IPS-18a (cell line): ENCODE measurements around the gene TMEM108.

ENCODE experiments used
- H3K27ac ChIP-seq: one replicate; pipeline ENCODE4 v1.5.1; 2013; ENCODE audit warnings: low read length
- H3K27me3 ChIP-seq: one replicate; pipeline ENCODE4 v1.6.1; 2013; ENCODE audit warnings: mild to moderate bottlenecking, low read length; ENCODE audit not compliant: control insufficient read depth, insufficient read depth
- H3K36me3 ChIP-seq: one replicate; pipeline ENCODE4 v1.6.1; 2013; ENCODE audit warnings: low read depth, low read length; ENCODE audit not compliant: control insufficient read depth
- H3K4me1 ChIP-seq: one replicate; pipeline ENCODE4 v1.6.1; 2013; ENCODE audit warnings: low read depth, low read length; ENCODE audit not compliant: control insufficient read depth
- H3K4me3 ChIP-seq: one replicate; pipeline ENCODE4 v1.5.1; 2013; ENCODE audit warnings: low read length
- H3K9ac ChIP-seq: one replicate; pipeline ENCODE4 v1.6.1; 2013; ENCODE audit warnings: mild to moderate bottlenecking, low read length, moderate library complexity
- H3K9me3 ChIP-seq: one replicate; pipeline ENCODE4 v1.6.1; 2013; ENCODE audit warnings: low read depth, low read length; ENCODE audit not compliant: control insufficient read depth

TMEM108 gene

DNA sequence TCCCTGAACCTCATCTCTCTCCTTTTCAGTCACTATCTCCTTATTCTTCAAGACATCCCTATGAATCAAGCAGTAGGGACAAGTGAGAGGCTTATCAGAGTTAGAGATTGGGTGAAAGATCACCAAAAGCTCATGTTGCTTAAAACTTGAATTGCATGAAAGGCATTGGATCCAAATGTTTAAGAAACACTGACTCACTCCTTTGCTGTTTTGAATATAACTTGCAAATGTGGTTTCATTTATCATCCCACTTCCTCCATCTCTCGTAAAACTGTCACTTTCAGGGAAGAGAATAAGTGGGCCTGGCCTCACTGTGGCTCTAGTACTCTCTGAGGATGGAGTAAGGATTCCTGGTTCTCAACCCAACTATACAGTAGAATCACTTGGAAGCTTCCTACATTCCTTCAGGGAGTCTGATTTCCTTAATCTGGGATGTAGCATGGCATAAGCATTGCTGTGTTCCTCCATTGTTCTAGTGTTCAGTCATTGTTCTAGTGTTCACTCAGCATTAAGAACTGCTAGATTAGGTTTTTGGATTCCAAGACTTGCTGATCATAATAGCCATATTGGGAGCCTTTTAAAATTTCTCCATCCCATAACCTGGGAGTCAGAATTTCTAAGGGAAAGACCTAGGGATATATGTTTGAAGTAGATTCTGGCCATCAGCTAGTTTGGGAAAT lies 171.8 kb downstream of the TMEM108 start:
- Histone ChIP-seq H3K36me3 (no peaks in the 10 kb centered on the region), H3K4me3 (no peak overlapping the region), H3K9me3 (no peaks in the 10 kb centered on the region), H3K27me3 (no peaks in the 10 kb centered on the region), H3K4me1 (peaks cover 39% of the 10 kb centered on the region), H3K9ac (no peak overlapping the region), H3K27ac (no peak overlapping the region)

DNA sequence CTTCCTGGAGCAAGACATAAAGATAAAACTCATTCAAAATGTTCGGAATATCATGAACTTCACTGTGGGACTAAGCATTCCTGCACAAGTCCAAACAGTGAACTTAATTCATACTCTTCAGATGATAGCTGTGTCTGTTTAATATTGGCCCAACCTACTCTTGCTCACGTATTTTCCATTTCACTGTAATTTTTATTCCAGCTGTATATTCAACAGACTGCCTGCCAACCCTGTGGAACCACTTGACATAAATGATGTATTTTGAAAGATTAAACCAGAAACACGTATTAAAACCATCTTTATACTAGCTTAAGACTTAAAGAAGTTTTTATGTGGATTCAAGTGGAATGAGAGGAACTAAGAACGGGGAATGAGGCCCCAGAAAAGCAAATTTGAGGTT lies 172.5 kb downstream of the TMEM108 start:
- Histone ChIP-seq H3K9me3 (no peaks in the 10 kb centered on the region), H3K9ac (no peak overlapping the region), H3K27me3 (no peaks in the 10 kb centered on the region), H3K27ac (no peak overlapping the region), H3K4me3 (no peak overlapping the region), H3K4me1 (peaks cover 39% of the 10 kb centered on the region), H3K36me3 (no peaks in the 10 kb centered on the region)

DNA sequence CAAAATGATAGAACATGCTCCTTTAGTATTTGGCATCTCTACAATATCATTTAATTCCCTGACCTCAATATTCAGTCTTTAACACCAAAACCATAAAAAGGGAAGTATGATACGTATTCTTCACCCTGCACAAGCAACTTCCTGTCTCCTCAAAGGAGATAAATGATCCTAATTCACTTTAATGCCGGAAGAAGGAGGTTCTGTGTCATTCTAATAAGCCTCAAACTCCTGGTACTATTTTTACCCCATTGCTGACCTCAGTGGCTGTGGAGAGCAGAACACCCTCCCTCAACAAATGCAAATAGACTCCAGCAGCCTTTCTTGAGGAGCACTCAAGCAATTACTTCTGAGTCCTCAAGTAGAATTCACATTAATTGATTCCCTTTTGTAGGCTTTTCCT lies 173.3 kb downstream of the TMEM108 start:
- Histone ChIP-seq H3K36me3 (no peaks in the 10 kb centered on the region), H3K4me1 (peaks cover 39% of the 10 kb centered on the region), H3K9me3 (no peaks in the 10 kb centered on the region), H3K27ac (no peak overlapping the region), H3K9ac (peak overlapping the region; percentile 21), H3K27me3 (no peaks in the 10 kb centered on the region), H3K4me3 (no peak overlapping the region)

DNA sequence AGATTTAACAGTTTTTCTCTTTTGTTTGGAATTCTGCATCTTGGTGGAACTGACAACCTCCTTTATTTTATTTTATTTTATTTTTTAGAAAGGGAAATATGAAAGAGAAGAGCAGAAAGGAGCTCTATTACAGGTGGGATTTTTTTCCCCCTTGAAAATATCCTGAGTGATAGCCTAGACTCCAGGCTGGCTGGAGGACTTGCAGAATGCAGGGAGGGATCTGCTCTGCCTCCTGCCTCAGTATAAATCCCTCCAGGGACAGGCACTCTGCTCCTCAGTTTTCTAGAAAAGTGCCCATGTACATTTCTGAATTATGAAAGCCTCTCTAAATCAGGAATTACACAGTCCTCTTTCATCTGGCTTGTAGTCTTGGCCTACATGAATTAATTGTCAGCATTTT lies 173.7 kb downstream of the TMEM108 start:
- Histone ChIP-seq H3K9me3 (no peaks in the 10 kb centered on the region), H3K4me3 (no peak overlapping the region), H3K4me1 (peaks cover 39% of the 10 kb centered on the region), H3K27me3 (no peaks in the 10 kb centered on the region), H3K27ac (no peak overlapping the region), H3K9ac (peak overlapping the region; percentile 21), H3K36me3 (no peaks in the 10 kb centered on the region)

DNA sequence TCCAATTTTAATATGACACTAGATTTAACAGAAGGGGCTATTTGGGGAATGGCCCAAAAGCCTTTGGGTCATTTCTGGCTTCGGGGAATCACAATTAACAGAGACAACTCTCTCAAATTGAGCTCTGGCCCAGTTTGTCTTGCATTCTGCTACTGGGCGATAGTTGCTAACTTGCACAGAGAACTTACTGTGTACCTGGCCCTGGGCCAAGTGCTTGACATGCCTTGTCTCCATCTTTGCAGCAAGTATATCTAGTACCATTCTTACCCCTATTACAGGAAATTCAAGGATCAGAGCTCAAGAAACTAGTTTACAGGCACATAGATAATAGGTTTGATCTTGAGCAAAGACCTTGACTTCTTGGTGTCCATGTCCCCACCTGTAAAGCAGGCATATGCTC lies 175.7 kb downstream of the TMEM108 start:
- Histone ChIP-seq H3K27me3 (no peaks in the 10 kb centered on the region), H3K4me1 (peaks cover 31% of the 10 kb centered on the region)

DNA sequence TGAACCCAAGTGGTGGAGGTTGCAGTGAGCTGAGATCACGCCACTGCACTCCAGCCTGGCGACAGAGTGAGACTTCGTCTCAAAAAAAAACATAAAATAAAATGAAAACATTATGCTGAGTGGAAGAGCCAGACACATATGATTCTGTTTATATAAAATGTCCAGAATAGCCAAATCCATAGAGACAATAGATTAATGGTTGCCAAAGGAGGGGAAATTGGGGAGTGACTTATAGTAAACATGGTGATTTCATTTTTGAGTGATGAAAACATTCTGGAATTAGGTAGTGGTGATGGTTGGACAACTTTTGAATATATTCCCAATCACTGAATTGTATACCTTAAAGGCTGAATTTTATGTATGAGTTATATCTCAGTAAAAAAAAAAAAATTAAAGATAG lies 189.6 kb downstream of the TMEM108 start:
- no peak overlapping the region for H3K4me3 ChIP-seq
- no peaks in the 10 kb centered on the region for H3K36me3 ChIP-seq
- no peak overlapping the region for H3K9ac ChIP-seq
- H3K27ac ChIP-seq: no peak overlapping the region
- no peaks in the 10 kb centered on the region for H3K27me3 ChIP-seq
- H3K9me3 ChIP-seq: no peaks in the 10 kb centered on the region
- H3K4me1 ChIP-seq: no peaks in the 10 kb centered on the region

More for the DNA sequence above, 175.7 kb downstream of the TMEM108 start:
- no peak overlapping the region for H3K9ac ChIP-seq
- no peak overlapping the region for H3K27ac ChIP-seq
- no peaks in the 10 kb centered on the region for H3K9me3 ChIP-seq
- no peak overlapping the region for H3K4me3 ChIP-seq
- no peaks in the 10 kb centered on the region for H3K36me3 ChIP-seq

DNA sequence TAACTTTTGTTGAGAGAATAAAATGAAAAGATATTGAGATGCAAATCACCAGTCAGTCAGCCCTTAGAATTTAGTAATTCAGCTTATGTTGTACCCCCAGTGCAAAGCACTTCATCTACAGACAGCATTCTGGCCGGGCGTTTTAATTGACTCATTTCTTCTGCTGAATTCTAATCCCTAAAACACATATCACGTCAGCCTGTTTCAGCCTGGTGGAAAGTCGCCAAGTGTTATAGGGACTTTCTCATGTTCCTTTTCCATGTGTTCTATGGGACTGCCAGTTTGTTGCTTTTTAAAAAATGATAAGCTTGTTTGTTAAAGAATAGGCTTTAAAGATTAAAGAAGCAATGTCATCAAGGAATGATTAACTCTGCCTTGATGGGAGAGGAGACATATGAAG lies 192.0 kb downstream of the TMEM108 start:
- H3K4me1 ChIP-seq: no peaks in the 10 kb centered on the region
- no peaks in the 10 kb centered on the region for H3K36me3 ChIP-seq
- H3K4me3 ChIP-seq: no peak overlapping the region
- no peaks in the 10 kb centered on the region for H3K27me3 ChIP-seq
- no peaks in the 10 kb centered on the region for H3K9me3 ChIP-seq
- H3K9ac ChIP-seq: no peak overlapping the region
- H3K27ac ChIP-seq: no peak overlapping the region

DNA sequence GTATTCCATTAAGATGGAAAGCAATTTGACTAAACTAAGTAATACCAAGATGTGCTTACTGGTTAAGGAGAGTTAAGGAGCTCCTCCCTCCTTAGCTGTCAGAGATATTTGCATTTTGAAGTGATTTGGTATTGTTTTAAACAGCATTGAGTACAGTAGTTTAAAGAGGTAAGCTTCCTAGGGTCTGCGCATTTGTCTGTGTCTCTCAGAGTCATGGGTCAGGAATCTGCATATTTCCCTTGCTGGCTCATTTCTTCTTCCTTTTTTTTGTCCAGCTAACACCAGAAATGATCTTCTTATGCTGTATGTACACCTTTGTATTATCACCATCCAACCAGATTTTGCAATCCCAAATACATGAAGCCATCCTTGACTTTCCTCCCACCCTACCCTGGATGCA lies 198.7 kb downstream of the TMEM108 start:
- H3K27me3 ChIP-seq: no peaks in the 10 kb centered on the region
- H3K36me3 ChIP-seq: no peaks in the 10 kb centered on the region
- no peaks in the 10 kb centered on the region for H3K4me1 ChIP-seq
- no peaks in the 10 kb centered on the region for H3K9me3 ChIP-seq
- no peak overlapping the region for H3K4me3 ChIP-seq
- H3K9ac ChIP-seq: no peak overlapping the region
- H3K27ac ChIP-seq: no peak overlapping the region

DNA sequence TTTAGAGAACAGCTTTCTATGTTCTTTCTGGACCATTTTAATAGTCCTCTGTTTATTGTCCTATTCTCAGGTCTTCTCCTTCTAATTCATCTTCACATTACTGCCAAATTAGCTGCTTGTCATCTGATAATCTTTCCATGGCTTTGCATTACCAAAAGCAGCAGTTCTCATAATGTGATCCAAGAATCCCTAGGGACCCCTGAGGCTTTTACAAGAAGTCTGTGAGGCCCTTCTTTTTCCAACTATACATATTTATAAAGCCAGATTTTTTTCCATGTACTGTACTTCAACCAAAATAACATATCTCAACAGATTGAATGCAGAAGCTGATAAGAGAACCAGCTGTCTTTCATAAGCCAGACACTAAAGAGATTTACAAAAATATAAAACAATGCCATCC lies 199.2 kb downstream of the TMEM108 start:
- Histone ChIP-seq H3K9me3 (no peaks in the 10 kb centered on the region), H3K4me1 (no peaks in the 10 kb centered on the region), H3K27me3 (no peaks in the 10 kb centered on the region), H3K9ac (no peak overlapping the region), H3K27ac (no peak overlapping the region), H3K36me3 (no peaks in the 10 kb centered on the region), H3K4me3 (no peak overlapping the region)

DNA sequence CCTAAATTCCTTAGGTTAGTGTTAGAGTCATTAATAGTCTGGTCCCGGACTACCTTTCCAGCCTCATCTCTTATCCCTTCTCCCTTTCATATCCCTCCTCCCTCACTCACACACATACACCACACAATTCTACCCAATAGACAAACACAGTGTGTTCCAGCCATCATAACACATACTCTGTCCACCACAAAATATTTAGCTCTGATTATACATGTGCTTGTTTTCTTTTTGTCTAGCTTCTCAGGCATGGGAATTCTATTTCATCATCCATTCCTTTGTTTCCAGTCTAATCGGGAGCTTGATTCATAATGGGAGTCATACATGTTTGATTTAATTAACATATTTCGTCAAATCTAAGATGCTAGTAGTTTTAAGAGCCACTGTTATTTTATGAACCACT lies 199.8 kb downstream of the TMEM108 start:
- Histone ChIP-seq H3K4me1 (no peaks in the 10 kb centered on the region), H3K4me3 (no peak overlapping the region)

DNA sequence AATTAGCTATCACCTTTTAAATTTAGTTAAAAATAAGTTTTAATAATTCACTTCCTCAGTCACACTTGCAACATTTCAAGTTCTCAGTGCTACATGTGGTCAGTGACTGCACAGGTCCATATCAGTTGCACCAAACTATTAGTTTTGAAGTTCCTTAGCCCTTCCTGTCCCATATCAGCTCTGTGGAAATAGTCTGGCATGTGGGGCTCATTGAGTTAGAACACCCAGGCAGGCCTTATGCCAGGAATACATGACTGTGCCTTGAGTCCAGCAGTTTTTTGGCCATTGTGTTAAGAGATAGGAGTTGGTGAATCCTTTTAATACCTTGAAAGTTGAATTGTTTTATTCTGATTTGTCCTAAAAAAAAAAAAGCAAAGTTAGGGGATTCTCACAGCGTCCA lies 207.9 kb downstream of the TMEM108 start:
- no peaks in the 10 kb centered on the region for H3K36me3 ChIP-seq
- no peaks in the 10 kb centered on the region for H3K27me3 ChIP-seq
- no peaks in the 10 kb centered on the region for H3K4me1 ChIP-seq
- H3K9me3 ChIP-seq: no peaks in the 10 kb centered on the region
- no peak overlapping the region for H3K9ac ChIP-seq
- no peak overlapping the region for H3K4me3 ChIP-seq
- no peak overlapping the region for H3K27ac ChIP-seq

More for the DNA sequence above, 199.8 kb downstream of the TMEM108 start:
- Histone ChIP-seq H3K27ac (no peak overlapping the region), H3K36me3 (no peaks in the 10 kb centered on the region), H3K9me3 (no peaks in the 10 kb centered on the region), H3K9ac (no peak overlapping the region), H3K27me3 (no peaks in the 10 kb centered on the region)

DNA sequence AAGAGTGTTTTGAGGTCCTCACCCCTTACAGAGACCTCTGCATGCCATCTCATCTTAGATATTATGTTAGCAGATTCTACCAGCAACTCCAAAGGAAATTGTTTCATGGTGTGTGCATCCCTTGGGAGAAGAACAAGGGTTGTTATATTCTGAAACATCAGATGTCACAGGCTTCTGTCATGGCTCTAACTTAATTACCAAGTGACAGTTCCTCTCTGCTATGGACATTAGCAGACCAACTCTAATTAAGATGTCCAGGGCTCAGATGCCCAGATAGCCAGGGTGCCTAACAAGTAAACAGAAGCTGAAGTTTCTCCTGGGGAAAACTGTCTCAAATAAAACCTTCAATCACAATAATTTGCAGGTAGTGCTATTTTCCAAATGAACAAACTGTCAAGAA lies 208.6 kb downstream of the TMEM108 start:
- no peaks in the 10 kb centered on the region for H3K27me3 ChIP-seq
- no peak overlapping the region for H3K9ac ChIP-seq
- H3K4me1 ChIP-seq: no peaks in the 10 kb centered on the region
- no peaks in the 10 kb centered on the region for H3K36me3 ChIP-seq
- no peaks in the 10 kb centered on the region for H3K9me3 ChIP-seq
- H3K4me3 ChIP-seq: no peak overlapping the region
- H3K27ac ChIP-seq: no peak overlapping the region
